HG03108 (cell line): Measurements from ENCODE around the gene BTBD19.
"Not testable (repeated sequence)": the region's sequence is repeated elsewhere in the genome, so short reads cannot be mapped to it uniquely, and the experiment has no call there.

Source experiments
- ATAC-seq: cut with Tn5 transposase; IDR thresholded peaks from one replicate; pipeline ENCODE4 v1.9.1; 2021; ENCODE audit warnings: moderate library complexity; ENCODE audit not compliant: unreplicated experiment

BTBD19 gene

GRCh38 chr1:44807364-44808062 is 810 bp upstream of the BTBD19 start:
- ATAC-seq, result peak; percentile 30

GRCh38 chr1:44808938-44809917 is 905 bp downstream of the BTBD19 start:
- peak; percentile 33 for ATAC-seq

GRCh38 chr1:44810101-44810761 is 1.9 kb downstream of the BTBD19 start:
- ATAC-seq, result no peak

GRCh38 chr1:44810762-44811105 is 2.4 kb downstream of the BTBD19 start:
- ATAC-seq, result not testable (repeated sequence)

- ATAC-seq, result no peak
These were observed 2.9 kb downstream of the BTBD19 start for GRCh38 chr1:44811234-44811633.

- ATAC-seq, result no peak
These were observed 4.7 kb downstream of the BTBD19 start for GRCh38 chr1:44812822-44813543.

GRCh38 chr1:44815926-44816325 is 7.6 kb downstream of the BTBD19 start:
- not testable (repeated sequence) for ATAC-seq

GRCh38 chr1:44817307-44817706 is 9.0 kb downstream of the BTBD19 start:
- ATAC-seq, result no peak

GRCh38 chr1:44817771-44818495 is 9.6 kb downstream of the BTBD19 start:
- no peak for ATAC-seq

GRCh38 chr1:44819196-44819607 is 10.9 kb downstream of the BTBD19 start:
- ATAC-seq, result no peak

GRCh38 chr1:44819608-44820327 is 11.4 kb downstream of the BTBD19 start:
- ATAC-seq, result peak; percentile 66

- no peak for ATAC-seq
These were observed 12.3 kb downstream of the BTBD19 start for GRCh38 chr1:44820328-44821239.

GRCh38 chr1:44821240-44821715 is 13.0 kb downstream of the BTBD19 start:
- no peak for ATAC-seq

GRCh38 chr1:44822131-44822701 is 13.9 kb downstream of the BTBD19 start:
- ATAC-seq, result no peak

- ATAC-seq, result no peak
These were observed 14.7 kb downstream of the BTBD19 start for GRCh38 chr1:44822981-44823451.

- ATAC-seq, result not testable (repeated sequence)
These were observed 16.1 kb downstream of the BTBD19 start for GRCh38 chr1:44824392-44824791.

- no peak for ATAC-seq
These were observed 18.3 kb downstream of the BTBD19 start for GRCh38 chr1:44826375-44827196.
